Measurements from ENCODE around the gene SLC6A6.

The SLC6A6 gene

GRCh38 chr3:14473411-14473891 lies 71.0 kb downstream of the SLC6A6 start:
- no peak for DNase-seq

- DNase-seq = no peak
Measured at GRCh38 chr3:14474363-14475081, 72.1 kb downstream of the SLC6A6 start.

DNA sequence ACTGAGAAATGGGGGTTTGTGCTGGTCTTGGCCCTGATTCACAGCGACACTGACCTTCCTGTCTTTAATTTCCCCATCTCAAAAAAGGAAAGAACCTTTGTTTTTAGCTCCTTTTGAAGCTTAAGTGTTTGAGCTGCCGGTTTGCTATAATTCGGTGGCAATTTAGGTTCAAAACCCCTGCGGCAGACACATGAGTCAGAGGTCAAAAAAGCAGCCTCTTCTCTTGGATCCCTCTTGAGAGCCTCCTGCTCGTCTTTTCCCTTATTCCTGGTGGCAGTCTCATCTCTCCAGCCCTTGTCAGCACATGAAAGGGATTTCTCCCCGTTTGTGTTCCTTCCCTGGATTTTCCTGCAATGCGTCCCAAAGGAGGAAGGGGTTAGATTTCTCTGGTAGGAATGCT lies 73.2 kb downstream of the SLC6A6 start:
- DNase-seq = no peak

DNA sequence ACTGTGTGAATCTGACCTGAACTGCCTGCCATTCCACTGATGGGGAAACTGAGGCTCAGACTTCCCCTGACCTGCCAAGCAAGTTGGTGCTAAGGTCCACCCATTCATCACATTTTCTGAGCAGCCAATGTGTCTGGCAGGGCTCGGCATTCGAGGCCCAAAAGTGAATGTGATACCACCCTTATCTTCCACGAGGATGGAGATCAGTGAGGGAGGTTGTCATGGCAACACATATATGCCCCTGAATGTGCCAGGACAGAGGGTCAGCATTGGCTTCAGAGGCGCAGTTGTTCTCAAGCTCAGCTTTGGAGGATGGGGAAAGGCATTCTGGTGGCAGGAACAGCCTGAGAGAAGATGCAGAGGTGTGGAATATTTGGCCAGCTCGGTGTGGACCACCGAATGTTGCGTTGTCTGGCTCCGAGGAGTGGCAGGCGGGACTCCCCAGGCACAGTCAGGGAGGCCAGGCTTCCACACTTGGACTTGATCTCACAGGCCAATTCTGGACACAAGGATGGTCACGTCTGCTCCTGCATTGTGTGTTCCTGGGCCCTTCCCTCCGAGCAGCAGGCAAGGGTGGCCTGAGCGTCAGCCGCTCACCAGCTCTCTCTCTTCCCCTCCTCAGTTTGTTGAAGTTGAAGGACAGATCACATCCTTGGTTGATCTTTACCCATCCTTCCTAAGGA lies 74.3 kb downstream of the SLC6A6 start:
- DNase-seq = no peak

- no peak for DNase-seq
Measured at GRCh38 chr3:14477311-14477935, 75.0 kb downstream of the SLC6A6 start.

- DNase-seq = no peak
Measured at GRCh38 chr3:14478956-14479550, 76.6 kb downstream of the SLC6A6 start.

DNA sequence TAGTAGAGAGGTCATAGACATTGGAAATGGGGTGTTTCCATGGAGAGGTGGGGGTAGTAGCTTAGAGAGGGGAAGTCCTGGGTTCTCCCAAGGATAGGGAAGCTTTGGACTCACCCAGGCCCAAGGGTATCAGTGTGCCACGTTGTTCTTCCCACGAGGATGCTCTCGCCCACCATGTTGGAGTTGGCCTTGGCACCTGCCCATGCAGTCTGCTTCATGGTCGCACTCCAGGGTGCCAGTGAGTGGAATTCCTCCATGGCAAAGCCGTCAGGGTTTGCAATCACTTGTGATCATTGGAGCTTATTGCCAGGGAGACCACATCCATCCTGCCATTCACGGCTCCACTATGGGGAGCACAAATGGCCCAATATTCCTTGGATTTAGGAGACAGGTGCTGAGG lies 77.2 kb downstream of the SLC6A6 start:
- DNase-seq = no peak

DNA sequence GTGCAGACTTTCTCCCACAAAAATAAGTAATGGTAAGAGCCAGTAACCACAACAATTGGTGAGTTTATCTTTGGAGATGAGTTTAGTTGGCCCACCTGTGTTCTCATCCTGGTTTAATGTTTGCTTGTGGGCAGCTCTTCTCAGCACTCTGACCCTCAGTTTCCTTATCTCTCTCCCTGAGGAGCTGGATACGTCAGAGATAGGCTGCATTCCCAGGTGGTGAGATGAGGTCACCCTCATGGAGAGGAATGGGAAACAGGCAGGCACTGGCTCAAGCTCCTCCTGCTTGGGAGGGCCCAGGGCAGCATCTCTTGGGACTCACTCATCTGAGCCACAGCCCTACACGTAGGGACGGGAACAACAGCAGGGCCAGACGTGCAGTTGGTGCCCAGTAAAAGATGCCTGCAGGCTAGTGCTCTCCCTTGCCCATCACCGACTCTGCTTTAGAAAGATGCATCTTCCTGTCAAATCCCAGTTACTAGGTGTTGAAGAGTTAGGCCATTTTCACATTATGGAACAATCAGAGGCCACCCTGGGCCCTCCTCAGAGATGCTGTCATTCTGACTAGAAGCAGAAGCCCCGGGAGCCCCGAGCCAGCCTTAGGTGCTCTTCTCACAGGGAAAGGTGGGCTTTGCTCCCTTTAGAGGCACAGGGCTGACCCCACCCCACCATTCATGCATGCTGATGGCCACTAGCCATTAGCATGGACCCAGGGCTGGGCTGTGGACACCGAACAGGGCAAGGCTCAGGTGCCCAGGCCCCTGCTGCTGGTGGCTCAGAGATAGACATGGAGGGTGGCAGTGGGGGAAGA lies 78.0 kb downstream of the SLC6A6 start:
- DNase-seq = no peak

GRCh38 chr3:14481018-14481645 lies 78.7 kb downstream of the SLC6A6 start:
- DNase-seq = no peak

DNA sequence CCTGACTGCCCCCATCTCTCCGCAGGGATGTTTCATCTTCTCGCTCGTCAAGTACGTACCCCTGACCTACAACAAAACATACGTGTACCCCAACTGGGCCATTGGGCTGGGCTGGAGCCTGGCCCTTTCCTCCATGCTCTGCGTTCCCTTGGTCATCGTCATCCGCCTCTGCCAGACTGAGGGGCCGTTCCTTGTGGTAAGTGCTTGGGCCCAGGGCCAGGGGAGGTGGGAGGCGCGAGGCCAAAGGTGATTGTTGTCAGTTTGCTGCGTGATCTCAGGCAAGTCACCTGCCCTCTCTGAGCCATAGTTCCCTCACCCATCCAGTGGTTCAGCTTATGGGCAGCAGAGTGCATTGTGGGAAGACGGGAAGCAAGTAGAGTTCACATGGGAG lies 79.2 kb downstream of the SLC6A6 start:
- DNase-seq = no peak

DNA sequence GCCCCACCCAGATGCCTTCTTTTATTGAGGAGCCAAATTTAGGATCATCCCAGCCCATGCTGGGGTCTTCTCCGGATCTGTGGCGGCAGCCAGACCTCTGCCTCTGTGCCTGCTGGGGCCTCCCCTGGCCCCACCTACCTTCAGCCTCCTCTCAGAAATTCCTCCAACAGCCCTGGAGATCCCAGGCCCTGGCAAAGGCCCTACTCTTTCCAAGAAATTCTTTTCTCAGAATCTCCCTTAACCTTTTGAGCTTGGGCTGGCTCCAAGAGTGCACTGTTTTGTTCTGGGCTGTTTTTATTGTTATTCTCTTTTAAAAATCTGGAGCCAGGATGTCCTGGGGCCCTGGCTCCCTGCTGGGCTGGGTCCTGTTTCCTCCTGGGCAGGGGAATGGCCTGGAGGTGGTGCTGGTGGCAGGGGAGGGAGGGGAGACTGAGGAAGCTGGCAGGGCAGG lies 79.9 kb downstream of the SLC6A6 start:
- DNase-seq = no peak

- DNase-seq = no peak
Measured at GRCh38 chr3:14483286-14483685, 80.9 kb downstream of the SLC6A6 start.

- DNase-seq = no peak
Measured at GRCh38 chr3:14484741-14485140, 82.3 kb downstream of the SLC6A6 start.

GRCh38 chr3:14485981-14486380 lies 83.6 kb downstream of the SLC6A6 start:
- DNase-seq = no peak

GRCh38 chr3:14486460-14486859 lies 84.1 kb downstream of the SLC6A6 start:
- DNase-seq = no peak

- no peak for DNase-seq
Measured at GRCh38 chr3:14487086-14487485, 84.7 kb downstream of the SLC6A6 start.

DNA sequence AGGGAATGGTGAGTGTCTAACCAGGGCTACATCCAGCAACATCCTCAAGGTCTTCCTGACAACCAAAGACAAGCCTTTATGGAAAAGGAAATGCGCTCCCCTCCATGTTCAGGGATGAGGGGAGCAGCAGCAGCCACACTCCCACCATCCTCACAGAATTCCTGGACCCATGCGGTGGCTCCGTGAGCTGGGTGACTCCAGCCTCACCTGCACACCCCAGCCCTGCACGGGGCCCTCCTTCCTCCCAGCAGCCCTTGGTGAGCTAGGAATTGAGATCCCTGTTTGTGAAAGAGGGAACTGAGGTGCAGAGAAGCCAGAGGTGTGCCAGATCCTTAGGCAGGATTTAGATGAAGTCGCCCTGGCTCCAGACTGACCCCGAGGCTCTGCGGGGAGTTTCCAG lies 85.4 kb downstream of the SLC6A6 start:
- DNase-seq = no peak

DNA sequence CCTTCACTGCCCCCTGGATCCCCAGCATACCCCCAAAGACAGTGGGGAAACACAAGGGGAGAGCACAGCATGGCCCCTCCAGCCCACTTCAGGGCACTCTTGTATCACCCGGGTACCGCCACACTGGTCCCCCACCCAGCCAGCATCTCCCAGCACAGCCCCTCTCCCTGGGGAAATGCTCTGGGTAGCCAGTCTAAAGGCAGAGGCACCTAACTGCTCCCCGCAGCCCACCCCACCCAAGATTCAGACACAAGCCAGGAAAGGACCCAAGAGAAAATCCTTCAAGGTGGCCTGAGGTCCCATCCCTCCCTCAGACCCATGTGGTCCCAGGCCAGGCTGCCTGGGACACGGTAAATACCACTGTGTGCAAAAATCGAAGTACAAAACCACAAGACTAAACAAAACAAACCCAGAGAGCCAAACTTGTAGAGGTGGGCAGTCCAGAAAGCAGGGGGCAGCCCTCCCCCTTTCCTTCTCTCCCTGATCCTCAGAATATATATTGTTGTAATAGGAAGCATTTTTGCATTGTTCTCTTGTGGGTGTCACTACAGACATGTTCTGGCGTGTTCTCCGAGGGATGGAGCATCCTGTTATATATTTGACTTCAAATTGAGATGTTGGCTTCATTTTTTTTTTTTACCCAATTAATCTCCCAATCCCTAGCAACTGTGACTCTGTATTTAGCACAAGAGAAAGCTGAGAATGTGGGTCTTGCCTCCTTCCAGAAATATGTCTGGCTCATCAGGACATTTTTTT lies 86.1 kb downstream of the SLC6A6 start:
- DNase-seq = no peak

DNA sequence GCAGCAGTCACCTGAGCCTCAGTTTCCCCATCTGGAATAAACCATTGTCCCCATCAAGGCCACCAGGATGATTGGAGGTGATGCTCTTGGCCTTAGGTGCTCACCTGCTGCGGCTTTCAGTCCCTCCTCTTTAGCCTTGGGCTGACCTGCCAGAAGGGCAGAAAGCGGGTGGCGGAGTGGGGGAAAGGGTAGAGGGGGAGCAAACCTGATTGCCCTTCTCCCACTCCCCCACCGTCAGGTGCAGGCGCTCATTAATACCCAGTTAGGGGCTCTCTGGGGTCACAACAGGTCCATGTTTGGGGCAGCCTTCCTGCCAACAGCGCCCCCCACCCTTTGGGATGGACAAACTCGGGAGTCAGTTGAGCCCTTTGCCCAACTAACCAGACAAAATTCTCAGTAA lies 87.2 kb downstream of the SLC6A6 start:
- no peak for DNase-seq

- no peak for DNase-seq
Measured at GRCh38 chr3:14490255-14490654, 87.8 kb downstream of the SLC6A6 start.

- DNase-seq = no peak
Measured at GRCh38 chr3:14490831-14491230, 88.4 kb downstream of the SLC6A6 start.

Data from CD4-positive, alpha-beta T cell treated with Interleukin-10 for 1 hour (primary cell).